HEK293 (cell line): ENCODE measurements around the gene EXOSC1.

ENCODE experiments used
- CTCF ChIA-PET: fragments of 350-600 bp; formaldehyde crosslinking; extraction: SDS; loops from one replicate; lab custom pipeline; 2021; ENCODE audit warnings: antibody characterized with exemption; lab: Yijun Ruan, JAX
- POLR2A ChIA-PET: fragments of 300-600 bp; formaldehyde crosslinking; extraction: SDS; loops from one replicate; lab custom pipeline; 2020; ENCODE audit warnings: antibody characterized with exemption, inconsistent platforms; lab: Yijun Ruan, JAX
- H3K27ac ChIP-seq: fragments of 200-500 bp; sonication (Bioruptor generic); 2 replicates; pipeline ENCODE4 v1.5.1; 2014; ENCODE audit warnings: low read depth, low read length, control low read depth, inconsistent platforms; ENCODE audit errors: extremely low read depth
- H3K36me3 ChIP-seq, 2 experiments: fragments of 200-500 bp in 1 of 2; sonication (Bioruptor generic) in 1 of 2; 1 replicate in 1 of 2; 2 replicates in 1 of 2; pipeline ENCODE4 v1.5.1; 2014 to 2017; ENCODE audit warnings: inconsistent platforms in 2 of 2, low read length in 2 of 2; ENCODE audit not compliant: control insufficient read depth in 2 of 2, insufficient read depth in 1 of 2
- H3K4me1 ChIP-seq: fragments of 200-500 bp; sonication (Bioruptor generic); 2 replicates; pipeline ENCODE4 v1.5.1; 2014; ENCODE audit warnings: mild to moderate bottlenecking, low read length, inconsistent platforms; ENCODE audit not compliant: control insufficient read depth, insufficient read depth
- H3K4me3 ChIP-seq: 2 replicates; pipeline ENCODE4 v1.5.1; 2011; ENCODE audit warnings: low read depth, mild to moderate bottlenecking, control low read depth, low read length, moderate library complexity
- H3K9me3 ChIP-seq: fragments of 200-500 bp; sonication (Bioruptor generic); 2 replicates; pipeline ENCODE4 v1.5.1; 2014; ENCODE audit warnings: low read depth, low read length, inconsistent platforms; ENCODE audit not compliant: control insufficient read depth, insufficient read depth
- REPIN1 ChIP-seq: fragments of 450-650 bp; formaldehyde crosslinking; IDR thresholded peaks from 2 replicates; pipeline ENCODE4 v1.5.1; 2017; ENCODE audit warnings: missing biosample characterization, missing genetic modification characterization, low read depth
- SCRT1 ChIP-seq: fragments of 450-650 bp; formaldehyde crosslinking; IDR thresholded peaks from 2 replicates; pipeline ENCODE4 v1.5.1; 2016; ENCODE audit warnings: missing biosample characterization, missing genetic modification characterization, borderline replicate concordance
- YY1 ChIP-seq: fragments of 450-650 bp; formaldehyde crosslinking; IDR thresholded peaks from 2 replicates; pipeline ENCODE4 v1.5.1; 2018; ENCODE audit warnings: missing biosample characterization, missing genetic modification characterization
- ZNF10 ChIP-seq: fragments of 450-650 bp; formaldehyde crosslinking; IDR thresholded peaks from 2 replicates; pipeline ENCODE4 v1.5.1; 2017; ENCODE audit warnings: missing biosample characterization, missing genetic modification characterization
- ZNF114 ChIP-seq: fragments of 450-650 bp; formaldehyde crosslinking; IDR thresholded peaks from 2 replicates; pipeline ENCODE4 v1.5.0; 2017; ENCODE audit warnings: missing biosample characterization, missing genetic modification characterization
- ZNF184 ChIP-seq: fragments of 450-650 bp; IDR thresholded peaks from 2 replicates; pipeline ENCODE4 v1.5.1; 2018; ENCODE audit warnings: missing biosample characterization, mild to moderate bottlenecking, missing genetic modification characterization
- ZNF549 ChIP-seq: fragments of 450-650 bp; IDR thresholded peaks from 2 replicates; pipeline ENCODE4 v1.5.1; 2018; ENCODE audit warnings: missing biosample characterization, missing genetic modification characterization, mild to moderate bottlenecking, inconsistent platforms, moderate library complexity
- ZNF596 ChIP-seq: fragments of 450-650 bp; IDR thresholded peaks from 2 replicates; pipeline ENCODE4 v1.5.0; 2018; ENCODE audit warnings: missing biosample characterization, mild to moderate bottlenecking, missing genetic modification characterization, moderate library complexity
- ZNF600 ChIP-seq: fragments of 450-650 bp; formaldehyde crosslinking; IDR thresholded peaks from 2 replicates; pipeline ENCODE4 v1.5.1; 2016; ENCODE audit warnings: missing biosample characterization, missing genetic modification characterization
- ZNF623 ChIP-seq: fragments of 450-650 bp; formaldehyde crosslinking; IDR thresholded peaks from 2 replicates; pipeline ENCODE4 v1.5.1; 2016; ENCODE audit warnings: missing biosample characterization, missing genetic modification characterization
- ZNF658 ChIP-seq: fragments of 450-650 bp; formaldehyde crosslinking; IDR thresholded peaks from 2 replicates; pipeline ENCODE4; 2016; ENCODE audit warnings: missing biosample characterization, missing genetic modification characterization
- ZNF785 ChIP-seq: fragments of 450-650 bp; formaldehyde crosslinking; IDR thresholded peaks from 2 replicates; pipeline ENCODE4 v1.5.1; 2016; ENCODE audit warnings: missing biosample characterization, missing genetic modification characterization
- TF ChIP-seq, protein P1 (sequence below): fragments of 450-650 bp; formaldehyde crosslinking; IDR thresholded peaks from 2 replicates; pipeline ENCODE4 v1.5.1; 2016; ENCODE audit warnings: missing biosample characterization, missing genetic modification characterization
- TF ChIP-seq, protein P2 (sequence below): fragments of 450-650 bp; formaldehyde crosslinking; IDR thresholded peaks from 2 replicates; pipeline ENCODE4 v1.5.1; 2016; ENCODE audit warnings: missing biosample characterization, missing genetic modification characterization
- TF ChIP-seq, protein P3 (sequence below): fragments of 450-650 bp; formaldehyde crosslinking; IDR thresholded peaks from 2 replicates; pipeline ENCODE4 v1.5.1; 2017; ENCODE audit warnings: missing biosample characterization, missing genetic modification characterization
- TF ChIP-seq, protein P4 (sequence below): fragments of 450-650 bp; formaldehyde crosslinking; IDR thresholded peaks from 2 replicates; pipeline ENCODE4 v1.5.1; 2016; ENCODE audit warnings: missing biosample characterization, missing genetic modification characterization
- TF ChIP-seq, protein P5 (sequence below): fragments of 450-650 bp; IDR thresholded peaks from 2 replicates; pipeline ENCODE4 v1.5.1; 2018; ENCODE audit warnings: missing biosample characterization, missing genetic modification characterization
- TF ChIP-seq, protein P6 (sequence below): fragments of 450-650 bp; formaldehyde crosslinking; IDR thresholded peaks from 2 replicates; pipeline ENCODE4 v1.5.1; 2016; ENCODE audit warnings: missing biosample characterization, missing genetic modification characterization, low read depth

The EXOSC1 gene

DNA sequence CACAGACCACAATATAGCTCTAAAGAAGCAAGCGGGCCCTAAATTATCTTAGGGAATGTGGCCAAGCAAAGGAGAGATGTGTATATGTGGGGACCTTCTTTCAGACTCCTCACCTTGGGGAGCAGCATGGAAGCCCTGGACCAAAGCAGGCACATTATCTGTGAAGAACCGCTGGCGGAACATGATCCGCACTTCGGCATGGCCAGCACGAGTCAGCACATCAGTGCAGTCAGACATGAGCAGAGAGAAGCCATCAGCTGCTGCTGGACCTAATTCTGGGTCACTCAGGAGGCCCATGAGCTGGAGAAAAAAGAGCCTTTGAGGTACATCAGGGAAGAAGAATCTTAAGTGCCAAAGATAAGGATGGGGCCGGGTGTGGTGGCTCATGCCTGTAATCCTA lies 14.1 kb upstream of the EXOSC1 start:
- ChIA-PET CTCF (interaction anchor here (1.3 kb wide), 1 partner anchor 153 kb away, joined by 3 read pairs; no protein-coding TSS in a partner anchor), POLR2A (interaction anchor here (1.0 kb wide), 1 partner anchor 26 kb away, joined by 5 read pairs; no protein-coding TSS in a partner anchor)
- H3K27ac ChIP-seq = no peak overlapping the region
- no peak for TF ChIP-seq ZNF596 (tag by site-specific recombination)
- peak; percentile 86 for TF ChIP-seq ZNF600
- no peaks in the 10 kb centered on the region for H3K4me1 ChIP-seq
- H3K9me3 ChIP-seq = no peaks in the 10 kb centered on the region
- H3K4me3 ChIP-seq = no peak overlapping the region
- peaks cover 54 to 99% of the 10 kb centered on the region in 2 experiments for H3K36me3 ChIP-seq

DNA sequence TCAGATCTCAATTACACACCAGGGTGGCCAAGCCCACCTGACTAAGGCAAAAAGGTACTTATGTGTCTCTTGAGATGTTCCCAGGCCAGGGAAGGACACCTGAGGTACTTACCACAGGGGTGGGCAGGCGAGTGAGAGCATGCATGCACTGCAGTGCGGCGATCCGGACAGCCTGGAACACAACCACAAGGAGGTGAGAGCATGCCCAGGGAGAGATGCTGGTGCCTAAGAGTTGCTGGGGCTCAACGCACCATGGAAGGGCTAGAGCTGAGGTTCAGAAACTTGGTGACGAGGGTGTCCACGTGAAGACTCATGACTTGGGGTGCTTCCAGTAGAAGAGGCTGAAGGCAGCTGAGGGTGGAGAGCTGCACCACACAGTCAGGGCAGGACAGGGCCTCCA lies 13.3 kb upstream of the EXOSC1 start:
- ChIA-PET CTCF (no interaction called here), POLR2A (no interaction called here)
- H3K36me3 ChIP-seq = peaks cover 48 to 100% of the 10 kb centered on the region in 2 experiments
- no peaks in the 10 kb centered on the region for H3K9me3 ChIP-seq
- H3K4me3 ChIP-seq = no peak overlapping the region
- H3K4me1 ChIP-seq = peaks cover 6% of the 10 kb centered on the region
- TF ChIP-seq ZNF549 (tag by site-specific recombination) (no peak), REPIN1 (no peak)
- H3K27ac ChIP-seq = no peak overlapping the region

DNA sequence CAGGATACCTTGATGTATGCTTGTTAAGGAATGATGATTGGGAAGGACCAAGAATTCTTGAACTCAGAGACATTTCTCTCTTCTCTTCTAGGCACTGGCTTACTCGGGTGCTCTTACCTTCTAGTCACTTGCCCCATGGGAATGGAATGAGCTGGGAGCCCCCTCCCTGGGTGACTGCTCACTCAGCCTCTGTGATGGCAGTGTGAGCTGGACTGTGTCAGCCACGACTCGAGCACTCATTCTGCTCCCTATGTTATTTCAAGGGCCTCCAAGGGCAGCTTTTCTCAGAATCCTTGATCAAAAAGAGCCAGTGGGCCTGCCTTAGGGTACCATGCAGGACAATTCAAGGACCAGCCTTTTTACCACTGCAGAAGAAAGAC lies 10.9 kb upstream of the EXOSC1 start:
- no peaks in the 10 kb centered on the region for H3K9me3 ChIP-seq
- H3K36me3 ChIP-seq = peaks cover 35 to 100% of the 10 kb centered on the region in 2 experiments
- POLR2A ChIA-PET = interaction anchor here (0.6 kb wide), 1 partner anchor 9 kb away, joined by 3 read pairs; no protein-coding TSS in a partner anchor
- CTCF ChIA-PET = interaction anchor here (0.6 to 1.1 kb wide), 2 partner anchors 50 to 93 kb away, joined by 3 to 4 read pairs; no protein-coding TSS in a partner anchor
- no peak overlapping the region for H3K4me3 ChIP-seq
- peaks cover 6% of the 10 kb centered on the region for H3K4me1 ChIP-seq
- TF ChIP-seq, protein P1, sequence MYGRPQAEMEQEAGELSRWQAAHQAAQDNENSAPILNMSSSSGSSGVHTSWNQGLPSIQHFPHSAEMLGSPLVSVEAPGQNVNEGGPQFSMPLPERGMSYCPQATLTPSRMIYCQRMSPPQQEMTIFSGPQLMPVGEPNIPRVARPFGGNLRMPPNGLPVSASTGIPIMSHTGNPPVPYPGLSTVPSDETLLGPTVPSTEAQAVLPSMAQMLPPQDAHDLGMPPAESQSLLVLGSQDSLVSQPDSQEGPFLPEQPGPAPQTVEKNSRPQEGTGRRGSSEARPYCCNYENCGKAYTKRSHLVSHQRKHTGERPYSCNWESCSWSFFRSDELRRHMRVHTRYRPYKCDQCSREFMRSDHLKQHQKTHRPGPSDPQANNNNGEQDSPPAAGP = no peak
- no peak for TF ChIP-seq ZNF184
- TF ChIP-seq ZNF114 (tag by site-specific recombination) = no peak
- TF ChIP-seq, protein P2, sequence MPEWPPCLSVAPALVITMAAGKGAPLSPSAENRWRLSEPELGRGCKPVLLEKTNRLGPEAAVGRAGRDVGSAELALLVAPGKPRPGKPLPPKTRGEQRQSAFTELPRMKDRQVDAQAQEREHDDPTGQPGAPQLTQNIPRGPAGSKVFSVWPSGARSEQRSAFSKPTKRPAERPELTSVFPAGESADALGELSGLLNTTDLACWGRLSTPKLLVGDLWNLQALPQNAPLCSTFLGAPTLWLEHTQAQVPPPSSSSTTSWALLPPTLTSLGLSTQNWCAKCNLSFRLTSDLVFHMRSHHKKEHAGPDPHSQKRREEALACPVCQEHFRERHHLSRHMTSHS (tag by site-specific recombination) = no peak
- TF ChIP-seq, protein P3, sequence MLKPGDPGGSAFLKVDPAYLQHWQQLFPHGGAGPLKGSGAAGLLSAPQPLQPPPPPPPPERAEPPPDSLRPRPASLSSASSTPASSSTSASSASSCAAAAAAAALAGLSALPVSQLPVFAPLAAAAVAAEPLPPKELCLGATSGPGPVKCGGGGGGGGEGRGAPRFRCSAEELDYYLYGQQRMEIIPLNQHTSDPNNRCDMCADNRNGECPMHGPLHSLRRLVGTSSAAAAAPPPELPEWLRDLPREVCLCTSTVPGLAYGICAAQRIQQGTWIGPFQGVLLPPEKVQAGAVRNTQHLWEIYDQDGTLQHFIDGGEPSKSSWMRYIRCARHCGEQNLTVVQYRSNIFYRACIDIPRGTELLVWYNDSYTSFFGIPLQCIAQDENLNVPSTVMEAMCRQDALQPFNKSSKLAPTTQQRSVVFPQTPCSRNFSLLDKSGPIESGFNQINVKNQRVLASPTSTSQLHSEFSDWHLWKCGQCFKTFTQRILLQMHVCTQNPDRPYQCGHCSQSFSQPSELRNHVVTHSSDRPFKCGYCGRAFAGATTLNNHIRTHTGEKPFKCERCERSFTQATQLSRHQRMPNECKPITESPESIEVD (tag by site-specific recombination) = no peak
- no peak for TF ChIP-seq SCRT1 (tag by site-specific recombination)
- TF ChIP-seq, protein P4, sequence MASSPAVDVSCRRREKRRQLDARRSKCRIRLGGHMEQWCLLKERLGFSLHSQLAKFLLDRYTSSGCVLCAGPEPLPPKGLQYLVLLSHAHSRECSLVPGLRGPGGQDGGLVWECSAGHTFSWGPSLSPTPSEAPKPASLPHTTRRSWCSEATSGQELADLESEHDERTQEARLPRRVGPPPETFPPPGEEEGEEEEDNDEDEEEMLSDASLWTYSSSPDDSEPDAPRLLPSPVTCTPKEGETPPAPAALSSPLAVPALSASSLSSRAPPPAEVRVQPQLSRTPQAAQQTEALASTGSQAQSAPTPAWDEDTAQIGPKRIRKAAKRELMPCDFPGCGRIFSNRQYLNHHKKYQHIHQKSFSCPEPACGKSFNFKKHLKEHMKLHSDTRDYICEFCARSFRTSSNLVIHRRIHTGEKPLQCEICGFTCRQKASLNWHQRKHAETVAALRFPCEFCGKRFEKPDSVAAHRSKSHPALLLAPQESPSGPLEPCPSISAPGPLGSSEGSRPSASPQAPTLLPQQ (tag by site-specific recombination) = no peak
- no peak for TF ChIP-seq ZNF623 (tag by site-specific recombination)
- no peak for TF ChIP-seq ZNF658 (tag by site-specific recombination)
- TF ChIP-seq, protein P5, sequence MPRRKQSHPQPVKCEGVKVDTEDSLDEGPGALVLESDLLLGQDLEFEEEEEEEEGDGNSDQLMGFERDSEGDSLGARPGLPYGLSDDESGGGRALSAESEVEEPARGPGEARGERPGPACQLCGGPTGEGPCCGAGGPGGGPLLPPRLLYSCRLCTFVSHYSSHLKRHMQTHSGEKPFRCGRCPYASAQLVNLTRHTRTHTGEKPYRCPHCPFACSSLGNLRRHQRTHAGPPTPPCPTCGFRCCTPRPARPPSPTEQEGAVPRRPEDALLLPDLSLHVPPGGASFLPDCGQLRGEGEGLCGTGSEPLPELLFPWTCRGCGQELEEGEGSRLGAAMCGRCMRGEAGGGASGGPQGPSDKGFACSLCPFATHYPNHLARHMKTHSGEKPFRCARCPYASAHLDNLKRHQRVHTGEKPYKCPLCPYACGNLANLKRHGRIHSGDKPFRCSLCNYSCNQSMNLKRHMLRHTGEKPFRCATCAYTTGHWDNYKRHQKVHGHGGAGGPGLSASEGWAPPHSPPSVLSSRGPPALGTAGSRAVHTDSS (tag by site-specific recombination) = no peak
- TF ChIP-seq, protein P6, sequence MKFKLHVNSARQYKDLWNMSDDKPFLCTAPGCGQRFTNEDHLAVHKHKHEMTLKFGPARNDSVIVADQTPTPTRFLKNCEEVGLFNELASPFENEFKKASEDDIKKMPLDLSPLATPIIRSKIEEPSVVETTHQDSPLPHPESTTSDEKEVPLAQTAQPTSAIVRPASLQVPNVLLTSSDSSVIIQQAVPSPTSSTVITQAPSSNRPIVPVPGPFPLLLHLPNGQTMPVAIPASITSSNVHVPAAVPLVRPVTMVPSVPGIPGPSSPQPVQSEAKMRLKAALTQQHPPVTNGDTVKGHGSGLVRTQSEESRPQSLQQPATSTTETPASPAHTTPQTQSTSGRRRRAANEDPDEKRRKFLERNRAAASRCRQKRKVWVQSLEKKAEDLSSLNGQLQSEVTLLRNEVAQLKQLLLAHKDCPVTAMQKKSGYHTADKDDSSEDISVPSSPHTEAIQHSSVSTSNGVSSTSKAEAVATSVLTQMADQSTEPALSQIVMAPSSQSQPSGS (tag by site-specific recombination) = no peak
- no peak for TF ChIP-seq ZNF10 (tag by site-specific recombination)
- no peak for TF ChIP-seq ZNF596 (tag by site-specific recombination)
- no peak for TF ChIP-seq ZNF785
- no peak for TF ChIP-seq YY1 (tag by site-specific recombination)
- H3K27ac ChIP-seq = no peak overlapping the region
